AG10803 (cell line): ENCODE data around the gene SLCO3A1.

Experiments used
- DNase-seq: peaks from one replicate; pipeline ENCODE4 v3.0.0; 2010; ENCODE audit warnings: low read depth
- H3K4me3 ChIP-seq: 2 replicates; pipeline ENCODE4 v1.5.1; 2011; ENCODE audit warnings: mild to moderate bottlenecking, low read length, control low read depth
- TF ChIP-seq, protein P1 (sequence below): conservative IDR thresholded peaks from 2 replicates; pipeline ENCODE4 v1.5.1; 2011; ENCODE audit warnings: mild to moderate bottlenecking, low read length, control low read depth, inconsistent platforms

The SLCO3A1 gene

DNA sequence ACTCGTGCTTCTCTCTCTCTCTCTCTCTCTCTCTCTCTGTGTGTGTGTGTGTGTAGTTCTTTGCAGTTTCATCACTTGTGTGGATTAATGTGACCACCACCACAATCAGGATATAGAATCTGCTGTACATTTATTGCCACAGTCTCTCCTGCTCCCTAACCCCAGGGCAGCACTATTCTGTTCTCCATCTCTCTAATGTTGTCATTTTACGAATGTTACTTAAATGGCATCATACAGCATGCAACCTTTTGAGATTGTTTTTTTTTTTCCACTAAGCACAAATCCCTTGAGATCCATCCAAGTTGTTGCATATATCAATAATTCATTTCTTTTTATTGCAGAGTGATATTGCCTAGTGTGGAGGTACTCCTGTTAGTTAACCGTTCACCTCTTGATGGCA lies 26.9 kb downstream of the SLCO3A1 start:
- DNase-seq, result no peak
- TF ChIP-seq, protein P1, sequence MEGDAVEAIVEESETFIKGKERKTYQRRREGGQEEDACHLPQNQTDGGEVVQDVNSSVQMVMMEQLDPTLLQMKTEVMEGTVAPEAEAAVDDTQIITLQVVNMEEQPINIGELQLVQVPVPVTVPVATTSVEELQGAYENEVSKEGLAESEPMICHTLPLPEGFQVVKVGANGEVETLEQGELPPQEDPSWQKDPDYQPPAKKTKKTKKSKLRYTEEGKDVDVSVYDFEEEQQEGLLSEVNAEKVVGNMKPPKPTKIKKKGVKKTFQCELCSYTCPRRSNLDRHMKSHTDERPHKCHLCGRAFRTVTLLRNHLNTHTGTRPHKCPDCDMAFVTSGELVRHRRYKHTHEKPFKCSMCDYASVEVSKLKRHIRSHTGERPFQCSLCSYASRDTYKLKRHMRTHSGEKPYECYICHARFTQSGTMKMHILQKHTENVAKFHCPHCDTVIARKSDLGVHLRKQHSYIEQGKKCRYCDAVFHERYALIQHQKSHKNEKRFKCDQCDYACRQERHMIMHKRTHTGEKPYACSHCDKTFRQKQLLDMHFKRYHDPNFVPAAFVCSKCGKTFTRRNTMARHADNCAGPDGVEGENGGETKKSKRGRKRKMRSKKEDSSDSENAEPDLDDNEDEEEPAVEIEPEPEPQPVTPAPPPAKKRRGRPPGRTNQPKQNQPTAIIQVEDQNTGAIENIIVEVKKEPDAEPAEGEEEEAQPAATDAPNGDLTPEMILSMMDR, result no peak
- H3K4me3 ChIP-seq, result no peak overlapping the region

GRCh38 chr15:91881569-91882297 lies 28.2 kb downstream of the SLCO3A1 start:
- no peak overlapping the region for H3K4me3 ChIP-seq
- no peak for DNase-seq
- TF ChIP-seq, protein P1, result no peak

DNA sequence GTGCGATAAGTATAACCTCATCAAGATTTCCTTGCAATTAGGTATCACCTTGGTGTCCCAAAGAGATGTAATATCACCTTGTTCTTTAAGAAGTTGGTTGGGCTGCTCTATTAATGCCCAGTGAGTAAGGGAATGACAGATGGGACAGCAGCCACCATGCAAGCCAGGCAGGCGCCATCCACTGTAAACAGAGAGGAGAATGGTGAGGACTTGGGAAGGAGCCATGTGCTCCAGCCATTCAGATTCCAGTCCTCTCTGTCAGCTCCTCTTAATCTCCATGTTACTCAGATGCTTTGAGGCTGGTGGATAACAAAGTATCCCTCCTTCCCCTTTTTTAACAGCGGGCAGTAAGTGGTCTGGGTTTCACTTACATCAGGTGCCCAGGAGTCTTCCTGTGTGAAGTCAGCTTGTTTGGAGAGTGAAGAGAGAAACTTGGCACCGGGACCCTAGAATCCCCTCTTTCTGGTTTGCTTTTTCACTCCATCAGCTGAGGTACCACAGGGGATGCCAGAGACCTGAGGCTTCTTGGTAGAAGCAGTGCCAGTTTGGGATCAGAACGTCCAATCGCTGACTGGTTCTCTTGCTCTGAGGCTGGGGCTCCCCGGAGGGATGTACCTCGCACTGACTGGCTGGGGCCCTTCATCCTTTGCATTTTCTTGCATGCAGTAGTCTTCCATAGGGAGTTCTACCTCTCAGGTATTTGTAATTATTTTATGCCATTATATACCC lies 29.5 kb downstream of the SLCO3A1 start:
- TF ChIP-seq, protein P1, result no peak
- no peak overlapping the region for H3K4me3 ChIP-seq
- no peak for DNase-seq

DNA sequence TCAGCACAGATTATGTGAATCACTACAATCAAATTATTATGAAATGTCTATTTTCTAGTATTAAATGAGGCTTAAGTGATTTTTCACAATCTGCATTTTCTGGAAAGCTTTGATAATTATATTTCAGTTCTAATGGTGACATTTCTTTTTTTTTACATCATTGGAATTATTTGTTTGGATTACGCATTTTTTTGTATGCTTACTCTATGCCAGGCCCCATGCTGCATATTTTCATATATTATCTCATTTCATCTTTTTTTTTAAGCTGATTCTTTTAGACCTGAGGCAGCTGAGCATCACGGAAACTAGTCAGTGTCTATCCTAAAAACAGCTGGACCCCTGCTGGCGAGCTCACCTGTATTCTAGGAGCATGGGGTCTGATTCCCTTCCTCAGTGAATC lies 31.1 kb downstream of the SLCO3A1 start:
- peak; percentile 21 for DNase-seq
- TF ChIP-seq, protein P1, result no peak
- no peak overlapping the region for H3K4me3 ChIP-seq

DNA sequence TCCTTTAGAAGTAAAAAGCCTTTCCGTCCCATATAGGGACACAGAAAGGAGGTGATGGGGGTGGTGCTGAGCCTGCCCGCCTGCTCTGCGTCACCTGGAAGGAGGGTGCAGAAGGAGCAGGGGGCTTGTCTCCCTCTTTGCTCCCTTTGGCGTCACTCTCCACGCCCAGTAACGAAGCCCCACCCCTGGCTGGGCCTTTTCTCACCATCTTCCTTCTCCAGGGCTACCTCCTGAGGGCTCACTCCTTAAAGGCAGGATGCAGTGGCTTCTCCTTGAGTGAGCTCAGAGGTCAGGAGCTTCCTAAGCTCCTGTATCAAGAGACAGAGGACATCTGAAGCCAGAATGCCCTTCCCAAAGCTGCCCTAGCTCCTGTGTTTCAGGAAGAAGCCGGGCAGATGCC lies 31.5 kb downstream of the SLCO3A1 start:
- TF ChIP-seq, protein P1, result no peak
- no peak for DNase-seq
- no peak overlapping the region for H3K4me3 ChIP-seq

- TF ChIP-seq, protein P1, result no peak
- H3K4me3 ChIP-seq, result no peak overlapping the region
- DNase-seq, result no peak
Measured at GRCh38 chr15:91885714-91886270, 32.3 kb downstream of the SLCO3A1 start.
